Hair follicular keratinocyte (primary cell): ENCODE results near the gene GHDC. TPM values are rescaled to one million over a fixed set of nuclear protein-coding genes. Genes with fewer than 3 reads are reported as not detected.

Experiments
- total RNA-seq: library from RNA; depleted of rRNA; stranded (reverse); fragments of >200 nt; gene quantifications from 2 replicates; pipeline ENCODE4 v1.2.3, GENCODE V29; 2015

Gene GHDC, protein sequence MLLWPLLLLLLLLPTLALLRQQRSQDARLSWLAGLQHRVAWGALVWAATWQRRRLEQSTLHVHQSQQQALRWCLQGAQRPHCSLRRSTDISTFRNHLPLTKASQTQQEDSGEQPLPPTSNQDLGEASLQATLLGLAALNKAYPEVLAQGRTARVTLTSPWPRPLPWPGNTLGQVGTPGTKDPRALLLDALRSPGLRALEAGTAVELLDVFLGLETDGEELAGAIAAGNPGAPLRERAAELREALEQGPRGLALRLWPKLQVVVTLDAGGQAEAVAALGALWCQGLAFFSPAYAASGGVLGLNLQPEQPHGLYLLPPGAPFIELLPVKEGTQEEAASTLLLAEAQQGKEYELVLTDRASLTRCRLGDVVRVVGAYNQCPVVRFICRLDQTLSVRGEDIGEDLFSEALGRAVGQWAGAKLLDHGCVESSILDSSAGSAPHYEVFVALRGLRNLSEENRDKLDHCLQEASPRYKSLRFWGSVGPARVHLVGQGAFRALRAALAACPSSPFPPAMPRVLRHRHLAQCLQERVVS
- 13.3 and 13.9 TPM in 2 replicates for total RNA-seq

GRCh38 chr17:42193969-42194899 lies at the start of gene GHDC:
TSS of gene GHDC (minus strand) at chr17:42194494. CDS start at chr17:42193581, 913 bp downstream.

DNA sequence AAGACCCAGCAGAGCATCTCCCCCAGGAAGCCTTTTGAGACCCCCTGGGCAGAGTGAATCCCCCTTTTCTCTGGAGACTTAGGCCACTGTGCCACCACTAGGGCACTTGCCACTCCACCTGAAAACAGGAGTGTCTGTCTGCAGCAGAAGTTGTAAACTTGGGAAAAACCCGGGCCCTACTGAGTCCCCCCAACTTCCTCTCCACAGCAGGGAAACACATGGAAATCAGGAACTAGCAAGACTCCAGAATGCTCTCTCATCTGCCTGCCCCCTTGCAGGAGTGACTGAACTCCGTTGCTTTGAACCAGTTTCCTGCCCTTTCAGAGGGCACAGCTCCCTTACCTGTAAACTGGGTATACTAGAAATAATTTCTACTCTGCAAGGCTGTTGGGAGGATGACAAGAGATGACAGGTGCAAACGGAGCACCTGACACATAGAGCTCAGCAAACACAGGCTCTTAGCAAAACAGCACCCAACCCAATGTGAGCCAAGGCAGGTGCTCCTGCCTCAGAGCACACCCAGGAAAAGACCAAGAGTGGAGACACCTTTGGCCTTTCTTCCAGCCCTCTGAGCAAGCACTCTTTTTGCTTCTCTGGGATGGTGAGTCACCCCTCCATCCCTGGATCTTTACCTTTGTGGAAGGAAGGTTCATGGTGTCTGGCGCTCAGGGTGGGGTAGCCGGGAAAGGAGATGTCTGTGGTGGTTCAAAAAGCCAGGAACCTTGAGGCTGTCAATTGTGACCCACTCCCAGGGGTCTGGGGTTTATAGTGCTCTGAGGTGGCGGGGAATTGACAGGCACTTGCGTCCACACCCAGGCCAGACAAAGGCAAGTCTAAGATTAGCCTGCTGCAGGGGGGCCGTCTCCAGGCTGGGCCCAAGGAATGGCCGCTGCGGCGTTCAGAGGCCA lies 9.3 kb downstream of the GHDC start, which contains the start of gene HCRT:
HCRT (minus strand) TSS at position 740 of the 908 bp plus-strand sequence; CDS start at position 653, 87 bp downstream.

DNA sequence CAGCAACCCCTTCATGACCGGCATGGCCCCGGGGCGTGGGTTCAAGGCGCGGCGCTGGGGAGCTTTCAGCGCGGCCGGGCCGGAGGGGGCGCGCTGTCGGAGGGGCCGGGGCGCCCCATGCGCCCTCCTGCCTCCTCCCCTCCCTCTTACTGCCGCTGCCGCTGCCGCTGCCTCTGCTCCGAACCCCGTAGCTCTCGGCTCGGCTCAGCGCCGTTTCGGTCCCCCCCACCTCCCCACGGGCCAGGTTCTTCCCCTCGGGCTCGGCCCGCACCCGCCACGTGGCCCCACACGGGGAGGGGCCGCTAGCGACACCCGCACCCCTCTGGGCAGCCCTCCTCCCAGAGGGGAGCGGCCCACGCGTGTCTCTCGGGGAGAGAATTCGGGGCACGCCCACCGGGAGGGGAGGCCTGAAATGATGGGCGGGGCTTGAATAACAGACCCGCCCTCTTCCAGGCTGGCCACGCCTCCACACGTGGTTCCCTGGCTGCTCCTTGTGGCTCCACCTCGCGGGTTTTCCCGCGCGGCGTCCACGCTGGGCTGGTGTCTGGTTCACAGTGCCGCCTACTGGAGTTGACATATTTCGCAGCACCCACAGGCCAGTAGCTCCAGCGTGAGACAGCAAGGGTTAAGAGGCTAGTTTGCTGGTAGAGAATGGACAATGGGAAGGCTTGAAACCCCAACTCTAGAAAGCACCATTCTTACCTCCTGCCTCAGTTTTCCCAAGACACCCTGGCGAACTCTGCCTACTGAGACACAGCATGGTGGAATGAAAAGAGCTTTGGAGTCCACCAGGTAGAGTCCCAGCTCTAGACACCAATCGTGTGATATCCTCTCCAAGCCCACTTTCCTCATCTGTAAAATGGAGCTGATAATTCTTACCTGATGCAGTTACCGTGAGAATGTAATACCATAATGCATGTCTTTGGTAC lies 13.1 kb downstream of the GHDC start, which contains the start of gene KCNH4:
KCNH4 (minus strand) TSS at position 221 of the 929 bp plus-strand sequence; CDS start at position 24, 197 bp downstream.

Other genes starting within 250 kb of the GHDC start
- 27.3 and 38.2 TPM in 2 replicates for gene CNP, start 227.7 kb downstream of the GHDC start, total RNA-seq
- 47.7 and 63.7 TPM in 2 replicates for gene DNAJC7, start 177.1 kb downstream of the GHDC start, total RNA-seq
- gene NKIRAS2, start 174.4 kb downstream of the GHDC start, total RNA-seq: 34.1 and 34.4 TPM in 2 replicates
- gene C17orf113, start 143.9 kb downstream of the GHDC start, total RNA-seq: 0.16 and 0.38 TPM in 2 replicates
- 0.08 TPM in 1 of 2 replicates, not detected in the other for gene ZNF385C, start 96.0 kb downstream of the GHDC start, total RNA-seq
- 4.9 and 11.5 TPM in 2 replicates for gene DHX58, start 81.8 kb downstream of the GHDC start, total RNA-seq
- gene KAT2A, start 73.1 kb downstream of the GHDC start, total RNA-seq: 10.3 and 16.9 TPM in 2 replicates
- not detected in 2 replicates for gene HSPB9, start 71.7 kb downstream of the GHDC start, total RNA-seq
- gene RAB5C, start 39.5 kb downstream of the GHDC start, total RNA-seq: 91.1 and 101 TPM in 2 replicates
- not detected in 2 replicates for gene KCNH4, start 13.4 kb downstream of the GHDC start, total RNA-seq
- not detected in 2 replicates for gene HCRT, start 9.0 kb downstream of the GHDC start, total RNA-seq
- 11.4 and 13.1 TPM in 2 replicates for gene STAT5B, start 81.9 kb upstream of the GHDC start, total RNA-seq
- 2.0 and 5.5 TPM in 2 replicates for gene STAT5A, start 94.0 kb upstream of the GHDC start, total RNA-seq
- gene STAT3, start 193.9 kb upstream of the GHDC start, total RNA-seq: 69.5 and 73.4 TPM in 2 replicates
- 272 and 304 TPM in 2 replicates for gene CAVIN1, start 228.8 kb upstream of the GHDC start, total RNA-seq